Body of pancreas (tissue), 4 donors: ENCODE results near the gene CHST8. TPM values are rescaled to one million over a fixed set of nuclear protein-coding genes. Genes with fewer than 3 reads are reported as not detected.

Experiments
- ATAC-seq: fragments of 150-250 bp; one replicate; pipeline ENCODE4 v1.9.1; 2016
- DNase-seq, 4 donors: peaks; one replicate each; pipeline ENCODE4 v3.0.0-alpha.2; 2019
- H3K27ac ChIP-seq, 4 donors: fragments of 200-600 bp; sonication (generic); 1 replicate in 3 of 4; 2 replicates in 1 of 4; pipeline versions ENCODE4 v1.5.1 to v1.6.1; 2016 to 2019; ENCODE audit warnings: mild to moderate bottlenecking in 1 of 4, mixed read lengths in 1 of 4, moderate library complexity in 1 of 4
- H3K27me3 ChIP-seq, 2 donors: fragments of 200-600 bp; sonication (generic); one replicate each; pipeline ENCODE4 v1.6.0; 2016; ENCODE audit warnings: mild to moderate bottlenecking in 1 of 2
- H3K36me3 ChIP-seq, 2 donors: fragments of 200-600 bp; sonication (generic); replicated peaks in 1 of 2; 2 replicates each; pipeline ENCODE4 v1.5.1; 2016; ENCODE audit warnings: low read depth in 2 of 2; ENCODE audit not compliant: insufficient read depth in 1 of 2
- H3K4me1 ChIP-seq: fragments of 200-600 bp; sonication (generic); one replicate; pipeline ENCODE4 v1.6.0; 2016
- H3K4me3 ChIP-seq, 2 donors: fragments of 200-600 bp; sonication (generic); 1 replicate in 1 of 2; 2 replicates in 1 of 2; pipeline ENCODE4 v1.5.1; 2016 to 2019
- H3K9me3 ChIP-seq, 3 donors: fragments of 200-600 bp; sonication (generic); 1 replicate in 2 of 3; 2 replicates in 1 of 3; pipeline ENCODE4 v1.5.1; 2016
- POLR2A ChIP-seq, 3 donors: fragments of 450-650 bp; IDR thresholded peaks; one replicate each; pipeline ENCODE4 v1.6.1; 2016; ENCODE audit warnings: antibody characterized with exemption in 3 of 3, mild to moderate bottlenecking in 2 of 3
- WGBS, 2 donors: methylation state at CpG; one replicate each; pipeline ENCODE4 v1.1.5; 2017; 5-methylcytosine and 5-hydroxymethylcytosine counted together
- intact Hi-C: fragments of 100-400 bp; cut with DNase I; formaldehyde crosslinking; loops from one replicate; pipeline ENCODE4 v1.15.1; 2023
- total RNA-seq, 2 donors: library from RNA; depleted of rRNA; stranded (reverse); fragments of >200 nt; gene quantifications; one replicate each; pipeline ENCODE4 v1.1.0, GENCODE V29; 2016
- TF ChIP-seq, protein P1 (sequence below), 7 experiments: fragments of 450-650 bp in 4 of 7; fragments of 200-600 bp in 3 of 7; sonication (generic) in 3 of 7; IDR thresholded peaks; one replicate each; pipeline ENCODE4 v1.5.1; 2016 to 2019; ENCODE audit warnings: antibody characterized with exemption in 7 of 7

Gene CHST8
- total RNA-seq, 2 donors from 2014 or later, result 0.26 TPM; not detected in 1

DNA sequence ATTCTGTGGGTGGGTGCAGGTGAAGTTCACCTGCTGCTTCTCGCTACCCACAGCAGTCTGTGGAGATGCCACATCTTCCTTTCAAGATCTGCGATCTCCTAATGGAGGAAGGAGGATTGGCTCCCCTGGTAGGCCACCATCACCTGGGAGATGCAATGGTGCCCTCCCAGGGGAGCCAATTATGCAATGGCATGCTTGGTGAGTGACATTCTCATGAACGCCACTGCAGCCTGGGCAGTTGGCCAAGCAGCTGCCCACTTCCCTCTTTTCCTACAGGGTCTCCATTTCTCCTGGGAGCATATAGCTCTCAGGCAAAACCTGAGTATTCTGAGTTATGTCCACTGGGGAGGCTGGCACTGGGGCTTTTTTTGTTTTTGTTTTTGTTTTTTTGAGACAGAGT is 91.4 kb downstream of the CHST8 start:
- H3K27me3 ChIP-seq, result no peaks in the 10 kb centered on the region
- no peaks in the 10 kb centered on the region for H3K9me3 ChIP-seq
- TF ChIP-seq, protein P1, sequence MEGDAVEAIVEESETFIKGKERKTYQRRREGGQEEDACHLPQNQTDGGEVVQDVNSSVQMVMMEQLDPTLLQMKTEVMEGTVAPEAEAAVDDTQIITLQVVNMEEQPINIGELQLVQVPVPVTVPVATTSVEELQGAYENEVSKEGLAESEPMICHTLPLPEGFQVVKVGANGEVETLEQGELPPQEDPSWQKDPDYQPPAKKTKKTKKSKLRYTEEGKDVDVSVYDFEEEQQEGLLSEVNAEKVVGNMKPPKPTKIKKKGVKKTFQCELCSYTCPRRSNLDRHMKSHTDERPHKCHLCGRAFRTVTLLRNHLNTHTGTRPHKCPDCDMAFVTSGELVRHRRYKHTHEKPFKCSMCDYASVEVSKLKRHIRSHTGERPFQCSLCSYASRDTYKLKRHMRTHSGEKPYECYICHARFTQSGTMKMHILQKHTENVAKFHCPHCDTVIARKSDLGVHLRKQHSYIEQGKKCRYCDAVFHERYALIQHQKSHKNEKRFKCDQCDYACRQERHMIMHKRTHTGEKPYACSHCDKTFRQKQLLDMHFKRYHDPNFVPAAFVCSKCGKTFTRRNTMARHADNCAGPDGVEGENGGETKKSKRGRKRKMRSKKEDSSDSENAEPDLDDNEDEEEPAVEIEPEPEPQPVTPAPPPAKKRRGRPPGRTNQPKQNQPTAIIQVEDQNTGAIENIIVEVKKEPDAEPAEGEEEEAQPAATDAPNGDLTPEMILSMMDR (IDR thresholded peaks at IDR 0.05), result no peak
- TF ChIP-seq POLR2A (IDR thresholded peaks at IDR 0.05), result no peak
- H3K4me1 ChIP-seq, result no peaks in the 10 kb centered on the region
- no peak overlapping the region for H3K27ac ChIP-seq
- H3K36me3 ChIP-seq, result no peaks in the 10 kb centered on the region
- DNase-seq (no peak), ATAC-seq (no peak)
- no peak overlapping the region for H3K4me3 ChIP-seq
- intact Hi-C loops, result no loop called here
- 20 to 58% methylated on average over 1 to 3 of the region's 3 CpGs for WGBS, 2 donors

GRCh38 chr19:33714149-33714548 is 92.4 kb downstream of the CHST8 start:
- H3K9me3 ChIP-seq, result no peaks in the 10 kb centered on the region
- H3K27me3 ChIP-seq, result no peaks in the 10 kb centered on the region

GRCh38 chr19:33715462-33715861 is 93.7 kb downstream of the CHST8 start:
- no peak for ATAC-seq
- H3K27ac ChIP-seq, result no peak overlapping the region
- no peaks in the 10 kb centered on the region for H3K36me3 ChIP-seq
- H3K27me3 ChIP-seq, result no peaks in the 10 kb centered on the region
- intact Hi-C loops, result no loop called here
- no peak overlapping the region for H3K4me3 ChIP-seq
- H3K9me3 ChIP-seq, result no peaks in the 10 kb centered on the region
- DNase-seq, result no peak
- no peak for TF ChIP-seq POLR2A (IDR thresholded peaks at IDR 0.05)
- TF ChIP-seq, protein P1 (IDR thresholded peaks at IDR 0.05), result no peak
- H3K4me1 ChIP-seq, result no peaks in the 10 kb centered on the region
- 69 to 82% methylated on average over 1 of the region's 1 CpG for WGBS, 2 donors

More at GRCh38 chr19:33714149-33714548, 92.4 kb downstream of the CHST8 start:
- no peak overlapping the region for H3K4me3 ChIP-seq
- ATAC-seq, result no peak
- TF ChIP-seq POLR2A (IDR thresholded peaks at IDR 0.05), result no peak
- TF ChIP-seq, protein P1 (IDR thresholded peaks at IDR 0.05), result no peak
- H3K27ac ChIP-seq, result no peak overlapping the region
- WGBS, 2 donors, result 78 to 81% methylated on average over 3 of the region's 3 CpGs
- no peak for DNase-seq
- intact Hi-C loops, result no loop called here
- no peaks in the 10 kb centered on the region for H3K4me1 ChIP-seq
- H3K36me3 ChIP-seq, result no peaks in the 10 kb centered on the region

GRCh38 chr19:33717878-33718277 is 96.1 kb downstream of the CHST8 start:
- TF ChIP-seq POLR2A (IDR thresholded peaks at IDR 0.05), result no peak
- TF ChIP-seq, protein P1 (IDR thresholded peaks at IDR 0.05), result no peak
- no peak for DNase-seq
- H3K4me3 ChIP-seq, result no peak overlapping the region
- H3K4me1 ChIP-seq, result no peaks in the 10 kb centered on the region
- H3K27ac ChIP-seq, result no peak overlapping the region
- intact Hi-C loops, result no loop called here
- 63 to 83% methylated on average over 3 of the region's 3 CpGs for WGBS, 2 donors
- H3K36me3 ChIP-seq, result no peaks in the 10 kb centered on the region
- no peaks in the 10 kb centered on the region for H3K27me3 ChIP-seq
- ATAC-seq, result no peak
- H3K9me3 ChIP-seq, result no peaks in the 10 kb centered on the region

DNA sequence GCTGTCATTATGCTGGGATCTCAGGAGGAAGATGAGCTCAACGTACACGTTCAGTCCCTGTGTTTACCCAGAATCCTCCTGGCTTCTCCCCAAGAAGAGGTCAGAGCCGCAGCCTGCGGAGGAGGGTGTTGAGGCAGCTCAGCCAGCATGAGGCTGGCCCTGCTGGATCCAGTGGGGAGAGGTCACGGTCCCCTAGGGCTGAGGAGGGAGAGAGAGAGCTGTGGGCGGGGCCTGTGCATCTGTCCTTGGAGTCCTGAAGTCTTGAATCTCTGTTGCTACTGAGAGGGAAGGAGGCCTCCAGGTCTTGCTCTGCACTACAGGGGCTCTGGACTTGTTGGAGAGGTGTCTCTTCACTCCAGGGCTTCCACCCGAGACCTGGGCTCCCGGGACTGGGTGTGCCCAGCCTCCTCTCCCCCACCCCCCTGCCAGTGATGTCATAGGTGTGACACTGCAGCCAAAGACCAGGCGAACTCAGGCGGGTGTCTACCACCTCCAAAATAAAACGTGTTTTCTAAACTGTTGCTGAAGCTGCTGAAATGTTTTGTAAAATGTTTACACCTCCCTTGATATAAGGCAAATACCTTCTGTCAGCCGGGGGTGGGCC is 97.0 kb downstream of the CHST8 start:
- no peaks in the 10 kb centered on the region for H3K27me3 ChIP-seq
- no peaks in the 10 kb centered on the region for H3K4me1 ChIP-seq
- H3K36me3 ChIP-seq, result no peaks in the 10 kb centered on the region
- H3K4me3 ChIP-seq, result no peak overlapping the region
- H3K27ac ChIP-seq, result no peak overlapping the region
- DNase-seq, result no peak
- intact Hi-C loops, result no loop called here
- no peak for ATAC-seq
- H3K9me3 ChIP-seq, result no peaks in the 10 kb centered on the region
- WGBS, 2 donors, result 41 to 58% methylated on average over 11 to 12 of the region's 12 CpGs
- TF ChIP-seq, protein P1 (IDR thresholded peaks at IDR 0.05), result no peak
- TF ChIP-seq POLR2A (IDR thresholded peaks at IDR 0.05), result no peak
